HS-27A (cell line): ENCODE measurements around the gene TLE5.

ENCODE experiments used
- DNase-seq: peaks from one replicate; pipeline ENCODE4 v3.0.0-alpha.2; 2012; ENCODE audit warnings: low read depth, missing footprints

The TLE5 gene, protein sequence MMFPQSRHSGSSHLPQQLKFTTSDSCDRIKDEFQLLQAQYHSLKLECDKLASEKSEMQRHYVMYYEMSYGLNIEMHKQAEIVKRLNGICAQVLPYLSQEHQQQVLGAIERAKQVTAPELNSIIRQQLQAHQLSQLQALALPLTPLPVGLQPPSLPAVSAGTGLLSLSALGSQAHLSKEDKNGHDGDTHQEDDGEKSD

GRCh38 chr19:3062165-3063105, at the start of gene TLE5:
TLE5 (minus strand) TSS chr19:3062495; CDS start chr19:3062200, 295 bp downstream.
- no peak for DNase-seq

GRCh38 chr19:3111586-3112247, 49.4 kb upstream of the TLE5 start:
- no peak for DNase-seq

- no peak for DNase-seq
Observed at GRCh38 chr19:3110126-3110825, 48.0 kb upstream of the TLE5 start.

GRCh38 chr19:3109491-3109890, 47.2 kb upstream of the TLE5 start:
- DNase-seq, result no peak

GRCh38 chr19:3108775-3109174, 46.5 kb upstream of the TLE5 start:
- DNase-seq, result no peak

DNA sequence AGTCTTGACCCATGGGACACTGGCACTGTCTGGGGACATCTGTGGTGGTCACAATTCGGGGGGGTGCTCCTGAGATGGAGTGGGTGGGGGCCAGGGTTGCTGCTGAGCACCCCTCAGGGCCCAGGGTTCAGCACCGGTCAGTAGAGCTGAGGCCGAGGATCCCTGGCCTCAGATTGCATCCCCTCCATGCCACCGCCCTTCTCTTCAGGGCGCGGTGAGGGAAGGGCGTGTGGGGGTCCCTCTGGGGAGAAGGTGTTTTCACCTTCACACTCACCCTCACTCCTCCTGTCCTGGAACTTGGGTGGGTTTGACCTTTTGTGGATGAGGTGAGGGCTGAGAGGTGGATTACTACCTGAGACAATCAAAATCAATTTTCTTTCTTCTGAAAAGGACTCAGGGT, 45.4 kb upstream of the TLE5 start:
- DNase-seq, result no peak

- no peak for DNase-seq
Observed at GRCh38 chr19:3106509-3107141, 44.3 kb upstream of the TLE5 start.

DNA sequence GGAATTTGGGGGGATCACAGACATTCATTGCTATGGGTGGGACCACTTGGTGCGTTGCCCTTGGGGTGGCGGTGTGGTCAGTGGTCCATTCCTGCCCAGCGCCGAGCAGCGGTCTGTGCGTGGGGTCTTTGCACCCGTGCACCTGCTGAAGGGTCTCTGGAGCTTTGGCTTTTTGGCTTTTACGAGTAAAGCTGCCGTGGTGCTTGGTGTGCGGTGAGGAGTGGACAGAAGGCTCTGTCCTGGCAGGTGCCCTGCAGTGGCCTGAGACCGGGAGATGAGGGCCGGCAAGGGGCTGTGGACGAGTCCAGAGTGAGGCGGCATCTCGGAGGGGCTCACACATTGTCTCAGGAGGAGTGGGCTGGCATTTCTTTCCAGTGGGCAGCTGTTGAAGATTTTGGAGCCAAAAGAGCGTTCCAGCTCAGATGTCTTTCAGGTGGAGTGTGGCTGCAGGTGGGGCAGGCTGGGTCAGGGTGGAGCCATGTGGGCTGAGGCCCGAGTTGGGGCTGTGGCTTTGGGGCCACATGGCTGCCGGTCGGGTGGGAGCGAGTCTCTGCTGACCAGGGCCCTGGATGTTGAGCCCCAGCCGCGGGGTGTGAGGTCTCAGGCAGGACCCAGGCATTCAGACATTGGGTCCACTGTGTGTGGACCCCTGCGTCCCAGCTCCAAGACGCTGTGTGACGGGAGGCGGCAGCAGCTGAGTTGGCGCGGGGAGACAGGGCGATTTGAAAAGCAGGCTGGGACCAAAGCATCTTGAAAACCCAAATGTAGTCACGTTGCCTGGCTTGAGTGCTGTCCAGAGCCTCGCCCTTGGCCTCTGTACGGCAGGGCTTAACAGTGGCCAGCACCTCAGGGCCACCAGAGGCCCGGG, 43.6 kb upstream of the TLE5 start:
- no peak for DNase-seq

- no peak for DNase-seq
Observed at GRCh38 chr19:3104708-3104983, 42.4 kb upstream of the TLE5 start.

DNA sequence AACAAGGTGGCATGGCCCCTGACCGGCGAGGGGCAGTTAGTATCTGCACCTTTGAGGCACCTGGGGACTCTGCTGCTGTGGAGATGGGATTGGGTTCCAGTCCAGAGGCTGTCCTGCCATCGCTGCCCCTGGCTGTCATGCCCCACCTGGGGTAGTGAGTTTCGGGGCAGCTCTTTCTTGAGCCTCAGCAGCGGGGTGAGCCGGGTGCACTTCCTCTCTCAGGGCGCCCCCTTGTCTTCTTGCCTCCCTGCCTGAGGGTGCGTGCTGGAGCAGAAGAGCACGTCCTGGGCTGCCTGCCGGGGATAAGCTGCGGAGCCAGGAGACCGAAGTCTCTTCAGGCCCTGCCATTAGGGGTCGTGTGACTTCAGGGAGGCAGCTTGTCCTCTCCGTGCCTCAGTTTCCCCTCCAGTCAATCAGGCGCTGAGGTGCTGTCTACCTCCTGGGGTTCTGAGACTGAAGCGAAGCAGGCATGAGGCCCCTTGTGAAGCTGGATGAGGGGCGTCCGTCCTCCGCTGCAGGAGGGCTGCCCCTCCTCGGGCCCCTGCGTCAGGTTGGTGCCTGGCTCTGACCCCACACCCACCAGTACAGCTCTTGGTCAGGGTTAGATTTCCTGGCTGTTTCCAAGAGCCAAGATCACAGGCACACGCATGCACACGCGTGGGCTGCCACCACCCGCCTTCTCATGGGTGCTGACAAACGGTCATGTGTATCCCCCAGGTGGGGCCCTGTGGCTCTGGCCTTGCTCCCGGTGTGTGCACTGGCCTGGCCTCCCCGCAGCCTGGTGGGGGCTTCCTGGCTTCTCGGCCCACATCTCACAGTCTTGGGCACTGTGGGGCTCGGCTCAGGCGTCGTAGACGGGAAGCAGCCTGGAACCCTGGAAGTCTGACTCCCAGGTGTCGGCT, 40.2 kb upstream of the TLE5 start:
- no peak for DNase-seq

DNA sequence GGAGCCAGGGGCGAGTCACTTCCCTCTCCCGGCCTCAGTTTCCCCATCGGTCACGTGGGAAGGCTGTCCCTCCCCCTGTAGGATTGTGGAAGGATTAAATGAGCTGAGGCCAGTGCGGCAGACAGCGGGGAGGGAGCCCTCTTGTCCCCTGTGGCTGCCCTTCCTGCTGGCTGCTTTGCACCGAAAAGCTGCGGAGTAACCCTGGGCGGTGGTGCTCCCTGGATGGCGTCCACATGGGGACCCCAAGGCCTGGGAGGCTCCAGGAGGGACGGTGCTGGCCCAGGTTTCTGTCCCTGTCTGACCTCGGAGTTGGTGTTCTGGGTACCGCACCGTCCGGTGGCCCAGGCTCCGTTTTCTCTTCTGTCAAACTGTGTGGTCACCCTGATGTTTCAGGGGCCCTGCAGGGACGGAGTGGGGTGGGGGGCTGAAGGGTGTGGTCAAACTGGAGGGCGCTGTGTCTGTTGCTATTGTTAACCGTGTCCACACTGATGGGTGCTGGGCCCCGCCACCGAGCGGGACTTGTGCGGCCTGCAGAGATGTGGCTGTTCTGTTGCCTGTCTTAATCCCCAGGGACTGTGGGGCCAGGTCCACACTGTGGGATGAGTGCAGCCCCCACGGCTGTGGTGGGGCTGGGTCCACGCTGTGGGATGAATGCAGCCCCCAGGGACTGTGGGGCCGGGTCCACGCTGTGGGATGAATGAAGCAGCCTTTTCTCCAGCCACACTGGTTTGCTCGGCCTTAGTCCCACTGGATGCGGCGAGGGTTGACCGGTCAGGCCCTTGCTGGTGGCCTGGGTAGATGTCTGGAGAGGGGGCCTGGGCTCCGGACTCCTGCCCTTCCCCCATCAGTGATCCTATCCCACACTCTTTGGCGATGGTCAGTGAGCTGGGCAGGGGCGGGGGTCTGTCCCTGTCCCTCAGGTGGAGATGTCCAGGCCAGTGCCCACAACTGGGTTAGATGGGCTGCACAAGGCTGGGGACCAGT, 38.7 kb upstream of the TLE5 start:
- DNase-seq, result no peak

GRCh38 chr19:3100331-3100730, 38.0 kb upstream of the TLE5 start:
- no peak for DNase-seq

- no peak for DNase-seq
Observed at GRCh38 chr19:3099347-3100145, 37.3 kb upstream of the TLE5 start.

- DNase-seq, result no peak
Observed at GRCh38 chr19:3098515-3099346, 36.4 kb upstream of the TLE5 start.

DNA sequence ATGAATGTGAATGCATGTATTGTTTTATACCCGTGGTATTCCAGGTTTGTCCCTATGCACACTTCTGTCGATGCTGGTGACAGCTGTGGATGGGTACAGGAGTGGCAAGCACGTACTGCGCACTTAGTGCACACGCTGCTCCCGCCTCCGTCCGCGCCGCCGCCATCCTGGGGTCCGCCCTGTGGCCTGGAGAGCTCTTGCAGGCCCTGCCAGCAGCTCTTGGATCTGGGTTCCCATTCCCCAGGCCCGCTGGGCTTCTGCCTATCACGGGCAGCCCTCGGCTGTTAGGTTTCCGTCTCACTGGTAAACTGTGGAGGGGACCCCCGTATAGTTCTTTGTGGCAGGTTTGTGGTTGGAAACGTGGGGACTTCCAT, 35.8 kb upstream of the TLE5 start:
- no peak for DNase-seq

DNA sequence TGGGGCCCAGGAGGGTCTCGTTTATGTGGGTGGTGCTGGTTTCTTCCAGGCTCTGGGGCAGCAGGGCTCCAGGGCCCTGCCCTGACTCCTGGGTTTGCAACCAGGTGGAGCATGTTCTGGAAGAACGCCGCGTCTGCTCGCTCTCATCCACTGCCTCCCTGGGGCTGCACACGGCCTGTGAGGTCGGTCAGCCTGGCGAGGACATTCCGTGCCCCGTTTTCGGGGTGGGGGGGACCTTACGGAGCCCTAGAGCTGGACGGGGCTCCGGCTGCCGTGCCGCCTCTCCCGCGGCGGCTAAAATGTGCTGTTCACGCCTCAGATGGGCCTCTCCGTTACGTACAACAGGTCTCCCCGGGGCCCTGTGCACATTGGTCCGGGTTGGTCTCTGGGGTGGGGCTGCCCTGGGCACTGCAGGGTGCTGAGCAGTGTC, 35.2 kb upstream of the TLE5 start:
- DNase-seq, result no peak

- no peak for DNase-seq
Observed at GRCh38 chr19:3096902-3097326, 34.6 kb upstream of the TLE5 start.
